IMR-90 (cell line): Measurements from ENCODE around the gene MFAP2. TPM values are rescaled to one million over a fixed set of nuclear protein-coding genes. Genes with fewer than 3 reads are reported as not detected.
A peak's percentile ranks its signal among the peaks of the same experiment; 100 is the strongest.
"Not testable (repeated sequence)": the region's sequence is repeated elsewhere in the genome, so short reads cannot be mapped to it uniquely, and the experiment has no call there.

Source experiments
- ATAC-seq: fragments of 200-7000 bp; cut with Tn5 transposase; 2 replicates; pipeline ENCODE4 v1.9.1; 2020; ENCODE audit warnings: low read depth, mild to moderate bottlenecking, moderate library complexity
- BruUV-seq: library from RNA; stranded (reverse); fragments of 400-500 nt; replicated peaks from 2 replicates; lab custom pipeline; 2021; lab: Mats Ljungman, UMichigan
- CTCF ChIA-PET: fragments of 300-600 bp; formaldehyde crosslinking; extraction: SDS; loops from one replicate; lab custom pipeline; 2021; ENCODE audit warnings: antibody characterized with exemption; lab: Yijun Ruan, JAX
- POLR2A ChIA-PET: fragments of 300-600 bp; sonication (Branson Sonifier 250); formaldehyde crosslinking; loops from one replicate; lab custom pipeline; 2022; ENCODE audit warnings: antibody characterized with exemption; ENCODE audit not compliant: unreplicated experiment; lab: Charles Lee
- DNase-seq: peaks from one replicate; pipeline ENCODE4 v3.0.0; 2013
- H2AFZ ChIP-seq: replicated peaks from 2 replicates; pipeline ENCODE3; 2013; ENCODE audit warnings: low read length, mild to moderate bottlenecking; ENCODE audit not compliant: poor library complexity
- H2AK5ac ChIP-seq: 2 replicates; pipeline ENCODE4 v1.6.1; 2013; ENCODE audit warnings: low read depth, low read length, inconsistent platforms
- H2AK9ac ChIP-seq: replicated peaks from 2 replicates; pipeline ENCODE3; 2013; ENCODE audit warnings: mild to moderate bottlenecking, low read depth, low read length, moderate library complexity; ENCODE audit not compliant: poor library complexity
- H2BK120ac ChIP-seq: 2 replicates; pipeline ENCODE4 v1.6.1; 2013; ENCODE audit warnings: low read depth, low read length, inconsistent platforms
- H2BK15ac ChIP-seq: 3 replicates; pipeline ENCODE4 v1.6.1; 2013; ENCODE audit warnings: low read depth, low read length, inconsistent platforms
- H2BK20ac ChIP-seq: 2 replicates; pipeline ENCODE4 v1.6.1; 2013; ENCODE audit warnings: low read depth, mild to moderate bottlenecking, inconsistent platforms, low read length, moderate library complexity
- H2BK5ac ChIP-seq: 2 replicates; pipeline ENCODE4 v1.6.1; 2013; ENCODE audit warnings: mild to moderate bottlenecking, low read depth, low read length, inconsistent platforms; ENCODE audit not compliant: poor library complexity, severe bottlenecking
- H3K14ac ChIP-seq: replicated peaks from 2 replicates; pipeline ENCODE4 v1.6.1; 2013; ENCODE audit warnings: low read depth, low read length, inconsistent platforms
- H3K18ac ChIP-seq: 2 replicates; pipeline ENCODE4 v1.6.1; 2013; ENCODE audit warnings: low read depth, low read length, control low read depth
- H3K23ac ChIP-seq: 2 replicates; pipeline ENCODE4 v1.6.1; 2013; ENCODE audit warnings: low read depth, low read length, inconsistent platforms
- H3K27ac ChIP-seq: 2 replicates; pipeline ENCODE4 v1.5.1; 2013; ENCODE audit warnings: mild to moderate bottlenecking, control low read depth, low read length; ENCODE audit not compliant: insufficient read depth
- H3K27me3 ChIP-seq: 2 replicates; pipeline ENCODE4 v1.6.1; 2013; ENCODE audit warnings: low read length; ENCODE audit not compliant: control insufficient read depth, insufficient read depth
- H3K36me3 ChIP-seq: 2 replicates; pipeline ENCODE4 v1.6.1; 2013; ENCODE audit warnings: low read length, mixed read lengths; ENCODE audit not compliant: control insufficient read depth, insufficient read depth
- H3K4ac ChIP-seq: 2 replicates; pipeline ENCODE4 v1.6.1; 2013; ENCODE audit warnings: low read depth, low read length, inconsistent platforms
- H3K4me1 ChIP-seq: 2 replicates; pipeline ENCODE4 v1.6.1; 2013; ENCODE audit warnings: low read length, mixed read lengths; ENCODE audit not compliant: control insufficient read depth, insufficient read depth
- H3K4me2 ChIP-seq: 2 replicates; pipeline ENCODE4 v1.6.1; 2013; ENCODE audit warnings: low read depth, mild to moderate bottlenecking, control low read depth, low read length, moderate library complexity
- H3K4me3 ChIP-seq: 2 replicates; pipeline ENCODE4 v1.5.1; 2013; ENCODE audit warnings: low read depth, mild to moderate bottlenecking, control low read depth, low read length, moderate library complexity; ENCODE audit not compliant: insufficient read depth
- H3K56ac ChIP-seq: 2 replicates; pipeline ENCODE4 v1.6.1; 2013; ENCODE audit warnings: low read length, inconsistent platforms; ENCODE audit not compliant: insufficient read depth; ENCODE audit errors: extremely low read depth
- H3K79me1 ChIP-seq, 2 experiments: 2 replicates each; pipeline ENCODE4 v1.6.1; 2013; ENCODE audit warnings: low read length in 2 of 2, inconsistent platforms in 1 of 2, low read depth in 1 of 2
- H3K9ac ChIP-seq: 2 replicates; pipeline ENCODE4 v1.6.1; 2013; ENCODE audit warnings: low read depth, low read length, control low read depth
- H3K9me1 ChIP-seq: 2 replicates; pipeline ENCODE4 v1.6.1; 2013; ENCODE audit warnings: low read length, inconsistent platforms; ENCODE audit not compliant: insufficient read depth
- H3K9me3 ChIP-seq: 2 replicates; pipeline ENCODE4 v1.6.1; 2013; ENCODE audit warnings: low read length; ENCODE audit not compliant: control insufficient read depth, insufficient read depth
- H4K20me1 ChIP-seq: 2 replicates; pipeline ENCODE4 v1.6.1; 2013; ENCODE audit warnings: low read length, inconsistent platforms; ENCODE audit not compliant: insufficient read depth
- H4K5ac ChIP-seq: 2 replicates; pipeline ENCODE4 v1.6.1; 2013; ENCODE audit warnings: mild to moderate bottlenecking, low read depth, low read length, control low read depth
- H4K8ac ChIP-seq, 2 experiments: 2 replicates each; pipeline ENCODE4 v1.6.1; 2013; ENCODE audit warnings: low read depth in 2 of 2, low read length in 2 of 2, control low read depth in 1 of 2, inconsistent platforms in 1 of 2
- H4K91ac ChIP-seq: 2 replicates; pipeline ENCODE4 v1.6.1; 2013; ENCODE audit warnings: low read depth, low read length, inconsistent platforms; ENCODE audit not compliant: insufficient read depth
- WGBS, 2 experiments: methylation state at CpG; one replicate each; pipeline versions ENCODE4 v1.1.5 to v1.1.7; 2013; ENCODE audit warnings: missing lambda C conversion rate in 2 of 2; ENCODE audit not compliant: insufficient read length in 1 of 2; ENCODE audit errors: extremely low coverage in 2 of 2; 5-methylcytosine and 5-hydroxymethylcytosine counted together
- dilution Hi-C: fragments of 300-500 bp; cut with HindIII; formaldehyde crosslinking; loops from one replicate; pipeline ENCODE4 v1.14.3; 2018; ENCODE audit warnings: low sequenced_read_pairs; ENCODE audit not compliant: unreplicated experiment
- in situ Hi-C: fragments of 300-500 bp; cut with MboI; formaldehyde crosslinking; loops from 3 replicates; pipeline ENCODE4 v1.14.3; 2019; ENCODE audit warnings: low sequenced_read_pairs, inconsistent platforms, mixed read lengths
- intact Hi-C: fragments of 100-400 bp; cut with micrococcal nuclease; formaldehyde crosslinking; loops from 2 replicates; pipeline ENCODE4 v1.10.0; 2022
- polyA plus RNA-seq, 3 experiments: library from polyadenylated mRNA; depleted of rRNA; stranded (reverse); fragments of >200 nt; gene quantifications; 2 replicates each; pipeline ENCODE4 v1.2.3, GENCODE V29; 2012; ENCODE audit warnings: low replicate concordance in 1 of 3
- total RNA-seq: library from RNA; depleted of rRNA; stranded (reverse); fragments of >200 nt; gene quantifications from 2 replicates; pipeline ENCODE4 v1.2.3, GENCODE V29; 2012

The MFAP2 gene
- total and polyA plus RNA-seq, 2 of the 4 experiments (the other 2 are of a cell fraction), result 3.9 to 13.9 TPM

DNA sequence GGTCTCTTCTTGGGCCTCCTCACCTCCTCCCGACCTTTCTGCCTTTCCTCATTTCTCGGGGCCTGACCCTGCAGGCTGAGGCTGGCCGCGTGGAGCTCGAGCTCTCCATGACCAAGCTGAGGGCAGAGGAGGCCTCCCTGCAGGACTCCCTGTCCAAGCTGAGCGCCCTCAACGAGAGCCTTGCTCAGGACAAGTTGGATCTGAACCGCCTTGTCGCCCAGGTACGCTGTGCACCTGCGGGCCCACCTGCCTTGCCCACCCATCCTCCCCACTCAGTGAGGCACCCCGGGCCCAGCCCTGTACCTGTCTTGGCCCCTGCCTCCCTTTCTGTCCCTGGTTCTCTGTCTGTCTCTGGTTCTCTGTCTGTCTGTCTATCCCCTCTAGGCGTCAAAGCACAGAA is 34.2 kb downstream of the MFAP2 start:
- 85% methylated on average over 7 of the region's 13 CpGs; no CpG with 5 or more reads in 1 of the 2 experiments for WGBS, 2 experiments
- H2BK20ac ChIP-seq, H2BK15ac ChIP-seq, H3K9me1 ChIP-seq, H2BK120ac ChIP-seq, H3K4me1 ChIP-seq, H3K9ac ChIP-seq, H3K14ac ChIP-seq, H3K4ac ChIP-seq, H3K79me1 ChIP-seq, H2BK5ac ChIP-seq, H4K20me1 ChIP-seq, H4K5ac ChIP-seq, H2AK5ac ChIP-seq, H3K27me3 ChIP-seq, H3K9me3 ChIP-seq, POLR2A ChIA-PET, H4K91ac ChIP-seq, DNase-seq, H3K18ac ChIP-seq, H4K8ac ChIP-seq, H3K4me3 ChIP-seq, H3K36me3 ChIP-seq, BruUV-seq, H3K23ac ChIP-seq, H2AFZ ChIP-seq, H3K27ac ChIP-seq, dilution Hi-C loops, intact Hi-C loops, ATAC-seq, H3K4me2 ChIP-seq, CTCF ChIA-PET, H3K56ac ChIP-seq: not testable (repeated sequence)
- in situ Hi-C loops, result loop anchor here (5.0 kb wide), 1 partner anchor 324 kb away; no protein-coding TSS in a partner anchor
- peak overlapping the region; percentile 55 for H2AK9ac ChIP-seq

DNA sequence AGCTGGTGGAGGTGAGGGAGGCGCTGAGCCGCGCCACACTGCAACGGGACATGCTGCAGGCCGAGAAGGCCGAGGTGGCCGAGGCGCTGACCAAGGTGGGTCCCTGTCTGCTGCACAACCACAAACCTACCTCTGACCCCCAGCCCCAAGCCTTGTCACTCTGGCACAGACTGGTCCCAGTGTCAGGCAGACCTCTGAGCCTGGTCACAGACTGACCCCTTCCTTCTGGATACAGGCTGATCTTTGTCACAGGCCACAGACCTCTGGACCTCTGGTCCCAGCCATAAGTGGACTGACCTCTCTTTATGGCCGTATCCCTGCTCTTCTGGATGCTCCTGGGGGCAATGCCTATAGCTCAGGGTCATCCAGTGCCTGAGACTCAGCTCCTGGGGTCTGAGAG is 34.9 kb downstream of the MFAP2 start:
- H2BK5ac ChIP-seq, H3K27me3 ChIP-seq, H4K91ac ChIP-seq, H2AK5ac ChIP-seq, ATAC-seq, POLR2A ChIA-PET, H4K20me1 ChIP-seq, H3K56ac ChIP-seq, H3K18ac ChIP-seq, H3K27ac ChIP-seq, H2AK9ac ChIP-seq, H4K8ac ChIP-seq, H3K4ac ChIP-seq, H3K79me1 ChIP-seq, H2BK120ac ChIP-seq, dilution Hi-C loops, H3K14ac ChIP-seq, intact Hi-C loops, H4K5ac ChIP-seq, H3K9me3 ChIP-seq, H3K4me3 ChIP-seq, H2BK20ac ChIP-seq, H3K9me1 ChIP-seq, H3K36me3 ChIP-seq, H2BK15ac ChIP-seq, H2AFZ ChIP-seq, H3K4me1 ChIP-seq, CTCF ChIA-PET, H3K4me2 ChIP-seq, BruUV-seq, H3K9ac ChIP-seq, H3K23ac ChIP-seq, DNase-seq: not testable (repeated sequence)
- WGBS, 2 experiments, result 78% methylated on average over 1 of the region's 9 CpGs; no CpG with 5 or more reads in 1 of the 2 experiments
- in situ Hi-C loops, result loop anchor here (5.0 kb wide), 1 partner anchor 323 kb away; no protein-coding TSS in a partner anchor
